CD4-positive, alpha-beta T cell treated with Interleukin-15 for 4 hours (primary cell): ENCODE measurements around the gene ABCD3.
"Not testable (repeated sequence)": the region's sequence is repeated elsewhere in the genome, so short reads cannot be mapped to it uniquely, and the experiment has no call there.

Experiments used
- DNase-seq: peaks from one replicate; pipeline ENCODE4 v3.0.0-alpha.2; 2020; ENCODE audit warnings: low spot score

The ABCD3 gene

DNA sequence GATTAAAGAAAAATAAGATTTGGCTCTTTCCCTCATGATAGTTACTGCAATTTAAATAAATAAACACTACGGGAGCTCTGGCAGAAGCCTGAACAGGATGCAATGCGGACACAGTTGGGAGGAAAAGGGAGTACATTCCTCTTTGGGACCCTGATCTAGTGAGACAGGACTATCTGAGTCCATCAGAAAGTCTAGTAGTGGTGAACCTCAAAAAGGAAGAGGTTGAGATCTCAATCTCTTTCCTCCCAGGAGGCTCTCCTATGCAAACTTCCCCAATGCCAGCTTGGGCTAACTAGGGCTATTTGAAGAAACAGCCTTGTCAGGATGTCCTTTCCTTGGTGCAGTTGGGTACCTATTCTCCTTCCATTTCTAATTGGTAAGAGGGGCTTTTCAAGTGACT, 4.9 kb upstream of the ABCD3 start:
- DNase-seq: no peak

DNA sequence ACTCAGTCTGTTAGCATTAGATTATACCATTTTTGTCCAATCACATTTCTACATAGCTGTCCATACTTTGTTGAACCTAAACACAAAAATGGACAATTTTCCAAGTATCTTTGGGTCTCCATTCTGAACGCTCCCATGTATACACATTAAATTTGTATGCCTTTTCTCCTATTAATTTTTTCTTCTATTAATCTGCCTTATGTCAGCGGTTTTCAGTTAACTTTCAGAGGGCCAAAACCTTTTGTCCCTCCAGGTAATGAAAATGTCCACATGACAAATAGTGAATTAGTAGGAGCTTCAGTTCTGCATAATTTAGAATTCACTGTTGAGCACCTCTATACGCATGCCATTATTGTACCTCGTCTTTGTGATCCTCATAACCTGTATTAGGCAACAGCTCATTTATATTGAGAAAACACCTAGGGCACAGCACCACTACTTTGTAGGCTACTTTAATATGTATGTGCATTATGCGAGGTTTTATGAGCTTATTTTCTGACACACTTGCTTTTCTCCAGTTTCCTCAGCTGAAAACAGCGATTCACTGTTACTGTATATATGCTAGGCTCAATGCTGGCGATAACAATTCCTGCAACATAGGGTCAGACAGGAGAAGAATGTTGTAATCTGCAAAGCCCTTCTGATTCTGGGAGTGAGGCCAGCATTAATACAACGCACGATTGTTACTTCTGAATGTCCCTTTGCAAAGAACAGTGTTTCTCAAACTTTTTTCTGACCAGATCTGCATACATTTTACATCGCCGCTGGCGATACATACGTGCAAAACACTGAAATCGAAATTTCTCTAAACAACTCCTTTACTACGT, 1.1 kb upstream of the ABCD3 start:
- DNase-seq: no peak

DNA sequence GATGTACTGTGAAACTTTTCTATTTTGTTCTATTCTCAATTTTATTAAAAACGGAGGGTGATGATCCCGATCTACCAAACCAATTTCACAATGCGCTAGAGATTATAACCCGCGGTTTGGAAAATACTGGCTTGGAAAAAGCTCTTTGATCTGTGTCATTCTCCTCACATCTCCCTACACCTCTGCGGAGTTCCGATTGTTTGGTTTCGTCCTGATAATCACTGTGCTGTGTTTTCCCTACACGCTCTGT, 536 bp upstream of the ABCD3 start:
- no peak for DNase-seq

DNA sequence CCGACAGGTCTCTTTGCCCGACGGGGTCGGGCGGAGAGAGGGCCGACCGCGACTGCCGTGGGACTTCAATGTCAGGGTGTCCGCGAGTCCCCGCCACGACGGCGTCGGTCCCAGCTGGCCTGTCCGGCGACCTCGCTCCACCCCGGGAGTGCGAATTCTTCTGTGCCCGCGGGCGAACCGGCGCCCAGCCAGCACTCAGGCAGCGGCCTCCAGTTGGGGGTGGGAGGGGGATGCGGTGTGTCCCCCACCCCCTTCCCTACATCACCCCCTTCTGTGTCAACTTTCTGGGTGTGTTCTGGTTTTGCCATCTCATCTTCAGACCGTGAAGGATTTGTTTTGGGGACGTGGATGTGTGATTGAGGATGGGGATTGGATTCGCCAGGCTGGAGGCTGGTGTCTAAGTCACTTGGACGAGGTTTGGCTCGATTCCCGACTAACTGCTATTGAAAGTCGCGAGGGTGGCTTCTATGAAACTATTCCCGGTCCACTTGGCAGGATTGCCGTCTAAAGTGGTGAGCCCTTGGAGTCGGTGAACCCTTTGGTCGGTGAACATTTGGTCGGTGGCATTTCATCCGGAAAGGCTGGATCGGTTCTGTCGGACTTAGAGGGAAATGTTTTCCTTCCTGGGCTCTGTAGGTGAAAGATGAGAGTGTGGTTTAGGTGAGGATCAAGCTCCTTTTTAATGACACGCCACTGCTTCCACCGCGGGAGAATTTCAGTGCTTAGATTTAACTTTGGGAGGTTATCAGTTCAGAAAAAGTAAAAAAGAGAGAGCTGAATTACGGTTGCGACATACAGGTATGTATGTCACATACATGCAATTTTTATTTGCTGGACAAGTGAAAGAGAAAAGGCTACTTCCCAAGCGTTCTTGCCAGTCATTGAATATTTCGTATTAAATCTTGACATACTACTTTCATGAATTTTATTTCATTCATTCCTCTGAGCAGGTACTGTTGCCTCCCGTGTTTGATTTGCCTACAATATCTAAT, 771 bp downstream of the ABCD3 start:
- no peak for DNase-seq

DNA sequence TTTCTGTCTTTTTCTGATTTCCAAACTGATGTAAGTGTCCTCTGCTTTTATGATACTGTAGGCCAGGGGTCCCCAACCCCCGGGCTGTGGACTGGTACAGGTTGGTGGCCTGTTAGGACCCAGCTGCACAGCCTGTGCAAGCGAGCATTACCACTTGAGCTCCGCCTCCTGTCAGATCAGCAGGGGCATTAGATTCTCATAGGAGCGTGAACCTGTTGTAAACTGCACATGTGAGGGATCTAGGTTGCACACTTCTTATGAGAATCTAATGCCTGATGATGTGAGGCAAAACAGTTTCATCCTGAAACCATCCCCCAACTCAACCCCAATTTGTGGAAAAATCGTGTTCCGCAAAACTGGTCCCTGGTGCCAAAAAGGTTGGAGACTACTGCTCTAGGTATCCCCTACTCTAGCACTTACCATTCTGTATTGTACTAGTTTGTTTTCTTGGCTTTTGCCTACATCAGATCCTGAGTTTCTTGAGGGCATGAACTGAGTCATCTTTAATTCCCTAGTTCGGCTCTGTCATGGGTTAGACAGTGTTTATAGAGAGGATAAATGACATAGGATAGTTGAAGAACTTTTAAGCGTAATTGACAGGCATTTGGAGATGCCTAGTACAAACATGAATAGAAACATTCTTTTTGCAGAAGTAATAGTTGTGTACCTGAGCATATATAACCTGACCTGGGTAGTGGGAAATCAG, 4.1 kb downstream of the ABCD3 start:
- no peak for DNase-seq

DNA sequence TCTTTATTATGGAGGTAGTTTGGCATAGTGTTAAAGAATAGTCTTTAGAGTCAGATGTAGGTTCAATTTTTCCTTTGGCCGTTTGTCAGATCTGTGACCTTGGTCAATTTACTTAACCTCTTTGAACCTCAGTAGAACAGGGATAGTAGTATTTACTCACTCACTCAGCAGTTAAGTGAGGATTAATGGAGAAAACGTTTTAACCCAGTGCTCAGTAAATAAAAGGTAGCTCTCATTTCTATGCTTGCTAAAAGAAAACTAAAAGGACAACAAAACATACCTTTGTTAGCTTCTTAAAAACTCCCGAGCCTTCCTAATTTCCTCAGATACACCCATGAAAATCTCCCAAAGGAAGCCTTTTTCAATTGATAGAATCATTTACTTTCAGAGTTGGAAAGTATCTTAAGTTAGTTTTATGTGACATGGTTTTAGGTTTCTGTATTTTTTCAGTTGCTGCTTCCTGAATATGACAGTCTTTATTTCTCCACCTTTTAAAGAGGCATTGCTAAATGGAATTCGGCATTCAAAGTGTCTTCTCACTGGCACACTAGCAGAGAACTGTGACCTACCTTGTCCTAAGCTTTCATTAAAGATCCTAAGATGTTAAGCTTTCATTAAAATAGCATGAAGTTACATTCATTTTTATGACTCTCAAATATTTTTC, 7.8 kb downstream of the ABCD3 start:
- no peak for DNase-seq

DNA sequence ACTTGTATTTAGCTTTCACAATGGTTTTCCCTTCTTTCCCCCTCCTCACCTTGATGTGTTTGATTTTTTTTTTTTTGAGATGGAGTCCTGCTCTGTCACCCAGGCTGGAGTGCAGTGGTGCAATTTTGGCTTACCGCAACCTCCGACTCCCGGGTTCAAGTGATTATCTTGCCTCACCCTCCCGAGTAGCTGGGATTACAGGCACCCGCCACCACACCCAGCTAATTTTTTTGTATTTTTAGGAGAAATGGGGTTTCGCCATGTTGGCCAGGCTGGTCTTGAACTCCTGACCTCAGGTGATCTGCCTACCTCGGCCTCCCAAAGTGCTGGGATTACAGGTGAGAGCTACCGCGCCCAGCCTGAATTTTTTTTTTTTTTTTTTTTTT, 8.3 kb downstream of the ABCD3 start:
- not testable (repeated sequence) for DNase-seq

DNA sequence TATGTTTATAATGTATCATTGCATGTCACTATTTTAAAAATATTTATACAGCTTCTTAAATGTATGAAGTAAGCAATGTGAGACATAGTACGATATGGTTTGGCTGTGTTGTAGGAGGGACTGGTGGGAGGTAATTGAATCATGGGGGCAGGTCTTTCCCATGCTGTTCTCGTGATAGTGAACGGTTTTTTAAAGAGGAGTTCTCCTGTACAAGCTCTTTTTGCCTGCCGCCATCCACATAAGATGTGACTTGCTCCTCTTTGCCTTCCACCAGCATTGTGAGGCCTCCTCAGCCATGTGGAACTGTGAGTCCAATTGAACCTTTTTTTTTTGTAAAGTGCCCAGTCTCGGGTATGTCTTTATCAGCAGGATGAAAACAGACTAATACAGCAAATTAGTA, 10.3 kb downstream of the ABCD3 start:
- DNase-seq: no peak

DNA sequence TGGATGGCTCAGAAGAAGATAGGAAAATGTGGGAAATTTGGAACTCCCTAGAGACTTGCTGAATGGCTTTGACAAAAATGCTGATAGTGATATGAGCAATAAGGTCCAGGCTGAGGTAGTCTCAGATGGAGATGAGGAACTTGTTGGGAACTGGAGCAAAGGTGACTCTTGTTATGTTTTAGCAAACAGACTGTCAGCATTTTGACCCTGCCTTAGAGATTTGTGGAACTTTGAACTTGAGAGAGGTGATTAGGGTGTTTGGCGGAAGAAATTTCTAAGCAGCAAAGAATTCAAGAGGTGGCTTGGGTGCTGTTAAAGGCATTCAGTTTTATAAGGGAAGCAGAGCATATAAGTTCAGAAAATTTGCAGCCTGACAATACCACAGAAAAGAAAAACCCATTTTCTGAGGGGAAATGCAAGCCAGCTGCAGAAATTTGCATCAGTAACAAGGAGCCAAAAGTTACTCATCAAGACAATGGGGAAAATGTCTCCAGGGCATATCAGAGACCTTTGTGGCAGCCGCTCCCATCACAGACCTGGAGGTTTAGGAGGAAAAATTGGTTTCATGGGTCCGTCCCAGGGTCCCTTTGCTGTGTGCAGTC, 10.8 kb downstream of the ABCD3 start:
- not testable (repeated sequence) for DNase-seq

DNA sequence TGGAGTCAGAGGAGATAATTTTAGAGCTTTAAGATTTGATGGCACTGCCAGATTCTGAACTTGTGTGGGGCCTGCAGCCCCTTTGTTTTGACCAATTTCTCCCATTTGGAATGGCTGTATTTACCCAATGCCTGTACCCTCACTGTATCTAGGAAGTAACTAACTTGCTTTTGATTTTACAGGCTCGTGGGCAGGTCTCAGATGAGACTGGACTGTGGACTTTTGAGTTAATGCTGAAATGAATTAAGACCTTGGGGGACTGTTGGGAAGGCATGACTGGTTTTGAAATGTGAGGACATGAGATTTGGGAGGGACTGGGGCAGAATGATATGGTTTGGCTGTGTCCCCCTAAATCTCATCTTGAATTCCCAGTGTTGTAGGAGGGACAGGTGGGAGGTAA, 11.9 kb downstream of the ABCD3 start:
- not testable (repeated sequence) for DNase-seq

DNA sequence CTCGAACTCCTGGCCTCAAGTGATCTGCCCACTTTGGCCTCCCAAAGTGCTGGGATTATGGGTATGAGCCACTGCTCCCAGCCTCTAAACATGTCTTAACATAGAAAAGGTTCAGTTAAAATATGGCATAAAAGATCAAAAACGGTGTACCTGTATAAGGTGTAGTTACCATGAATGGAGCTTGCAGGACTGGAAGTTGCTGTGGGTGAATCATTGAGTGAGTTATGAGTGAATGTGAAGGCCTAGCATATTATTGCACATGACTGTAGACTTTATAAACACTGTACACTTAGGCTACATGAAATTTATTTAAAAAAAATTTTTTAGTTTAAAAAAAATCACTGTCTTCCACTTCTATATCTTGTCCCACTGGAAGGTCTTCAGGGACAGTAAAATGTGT, 15.7 kb downstream of the ABCD3 start:
- DNase-seq: no peak

DNA sequence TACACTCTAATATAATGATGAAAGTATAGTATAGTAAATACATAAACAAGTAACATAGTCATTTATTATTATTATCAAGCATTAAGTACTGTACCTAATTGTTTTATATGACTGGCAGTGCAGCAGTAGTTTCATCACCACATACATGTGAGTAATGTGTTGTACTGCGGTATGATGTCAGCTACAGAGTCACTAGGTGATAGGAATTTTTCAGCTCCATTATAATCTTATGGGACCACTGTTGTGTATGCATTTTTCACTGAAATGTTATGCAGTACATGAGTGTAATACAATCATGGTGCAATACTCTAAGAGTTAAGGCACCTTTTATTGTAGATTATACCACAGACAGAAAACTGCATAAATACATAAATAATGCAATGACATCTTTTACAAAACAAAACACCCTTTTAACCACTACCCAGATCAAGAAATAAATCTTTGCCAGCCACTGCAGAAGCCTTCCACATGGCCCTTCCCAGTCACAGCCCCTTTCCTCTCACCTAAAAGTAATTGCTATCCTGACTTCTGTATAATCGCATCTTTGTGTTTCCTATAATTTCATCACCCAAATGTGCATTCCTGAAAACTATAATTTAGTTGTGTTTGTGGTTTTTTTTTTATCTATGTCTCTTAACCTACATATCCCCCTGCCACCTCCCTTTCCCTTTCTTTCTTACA, 16.3 kb downstream of the ABCD3 start:
- no peak for DNase-seq

DNA sequence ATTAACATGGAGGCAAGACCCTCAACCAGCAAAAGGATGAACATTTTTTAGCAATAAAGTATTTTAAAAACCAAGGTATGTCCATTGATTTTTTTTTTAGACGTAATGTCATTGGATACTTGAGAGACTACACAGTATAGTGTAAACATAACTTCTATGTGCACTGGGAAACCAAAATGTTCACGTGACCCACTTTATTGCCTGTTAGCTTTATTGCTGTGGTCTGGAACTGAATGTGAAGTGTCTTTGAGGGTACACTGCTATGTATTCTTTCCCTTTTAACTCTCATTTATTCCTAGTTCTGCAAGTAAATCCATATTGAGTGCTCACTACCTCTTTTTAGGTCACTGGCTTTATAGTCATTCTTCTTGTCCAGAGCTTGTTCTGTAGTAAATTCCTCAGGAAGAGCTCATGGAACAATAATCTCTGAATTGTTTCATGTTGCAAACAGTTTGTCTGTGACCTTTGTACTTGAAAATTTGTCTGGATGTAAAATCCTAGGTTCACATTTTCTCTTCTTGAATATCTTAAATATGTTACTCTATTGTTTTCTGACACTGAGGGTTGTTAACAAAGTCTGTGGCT, 20.6 kb downstream of the ABCD3 start:
- no peak for DNase-seq

DNA sequence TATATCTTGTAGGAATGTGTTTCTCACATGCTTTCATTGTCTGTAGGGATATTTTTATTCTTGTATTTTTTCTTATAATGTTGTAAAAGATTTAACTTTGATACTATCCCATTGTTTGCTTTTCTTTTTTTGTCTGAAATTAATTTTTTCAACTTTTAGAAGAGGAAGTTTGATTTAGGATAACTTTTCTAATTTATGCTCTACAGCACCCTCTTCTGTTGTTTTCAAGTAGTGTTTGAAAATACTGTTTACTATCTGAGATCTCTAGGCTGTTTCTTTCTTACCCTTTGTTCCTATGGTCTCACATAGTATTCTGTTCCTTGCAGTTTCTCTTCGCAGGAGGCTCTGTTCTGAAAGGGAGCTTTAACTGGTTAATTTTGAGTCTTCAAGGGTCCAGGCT, 21.9 kb downstream of the ABCD3 start:
- DNase-seq: no peak

DNA sequence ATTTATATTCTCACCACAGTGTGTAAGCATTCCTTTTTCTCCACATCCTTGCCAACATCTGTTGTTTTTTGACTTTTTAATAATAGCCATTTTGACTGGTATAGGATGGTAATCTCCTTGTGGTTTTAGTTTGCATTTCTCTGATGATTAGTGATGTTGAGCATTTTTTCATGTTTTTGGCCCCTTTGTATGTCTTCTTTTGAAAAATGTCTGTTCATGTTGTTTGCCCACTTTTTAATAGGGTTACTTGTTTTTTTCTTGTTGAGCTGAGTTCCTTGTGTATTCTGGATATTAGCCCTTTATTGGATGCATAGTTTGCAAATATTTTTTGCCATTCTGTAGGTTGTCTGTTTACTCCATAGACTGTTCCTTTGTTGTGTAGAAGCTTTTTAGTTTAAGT, 24.9 kb downstream of the ABCD3 start:
- not testable (repeated sequence) for DNase-seq

DNA sequence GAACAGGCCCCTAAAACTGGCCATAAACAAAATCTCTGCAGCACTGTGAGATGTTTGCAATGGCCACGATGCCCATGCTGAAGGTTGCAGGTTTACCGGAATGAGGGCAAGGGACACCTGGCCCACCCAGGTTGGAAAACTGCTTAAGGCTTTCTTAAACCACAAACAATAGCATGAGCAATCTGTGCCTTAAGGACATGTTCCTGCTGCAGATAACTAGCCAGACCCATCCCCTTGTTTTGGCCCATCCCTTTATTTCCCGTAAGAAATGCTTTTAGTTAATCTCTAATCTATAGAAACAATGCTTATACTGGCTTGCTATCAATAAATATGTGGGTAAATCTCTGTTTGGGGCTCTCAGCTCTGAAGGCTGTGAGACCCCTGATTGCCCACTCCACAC, 26.6 kb downstream of the ABCD3 start:
- DNase-seq: not testable (repeated sequence)

DNA sequence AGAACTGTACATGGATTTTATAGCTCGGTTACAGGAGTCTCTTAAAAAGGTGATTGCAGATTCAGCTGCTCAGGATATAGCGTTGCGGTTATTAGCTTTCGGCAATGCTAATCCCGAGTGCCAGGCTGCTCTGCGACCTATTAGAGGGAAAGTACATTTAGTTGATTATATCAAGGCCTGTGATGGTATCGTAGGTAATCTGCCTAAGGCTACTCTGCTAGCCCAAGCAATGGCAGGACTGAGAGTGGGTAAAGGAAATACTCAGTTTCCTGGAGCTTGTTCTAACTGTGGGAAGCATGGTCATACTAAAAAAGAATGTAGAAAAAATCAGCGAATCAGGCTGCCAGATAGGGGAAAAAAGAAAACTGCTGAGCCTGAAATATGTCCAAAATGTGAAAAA, 27.5 kb downstream of the ABCD3 start:
- DNase-seq: not testable (repeated sequence)

DNA sequence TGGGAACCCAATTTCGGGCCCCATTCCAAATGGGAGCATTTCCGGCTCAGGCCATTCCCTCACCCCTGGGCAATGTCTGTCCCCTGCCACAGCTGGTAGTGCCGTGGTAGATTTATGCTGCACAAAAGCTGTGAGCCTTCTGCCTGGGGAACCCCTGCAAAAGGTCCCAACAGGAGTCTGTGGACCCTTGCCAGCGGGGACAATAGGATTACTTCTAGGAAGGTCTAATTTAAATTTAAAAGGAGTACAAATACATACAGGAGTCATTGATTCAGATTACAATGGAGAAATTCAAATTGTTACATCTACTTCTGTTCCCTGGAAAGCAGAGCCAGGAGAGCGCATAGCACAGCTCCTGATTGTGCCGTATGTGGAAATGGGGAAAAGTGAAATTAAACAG, 28.0 kb downstream of the ABCD3 start:
- DNase-seq: not testable (repeated sequence)

DNA sequence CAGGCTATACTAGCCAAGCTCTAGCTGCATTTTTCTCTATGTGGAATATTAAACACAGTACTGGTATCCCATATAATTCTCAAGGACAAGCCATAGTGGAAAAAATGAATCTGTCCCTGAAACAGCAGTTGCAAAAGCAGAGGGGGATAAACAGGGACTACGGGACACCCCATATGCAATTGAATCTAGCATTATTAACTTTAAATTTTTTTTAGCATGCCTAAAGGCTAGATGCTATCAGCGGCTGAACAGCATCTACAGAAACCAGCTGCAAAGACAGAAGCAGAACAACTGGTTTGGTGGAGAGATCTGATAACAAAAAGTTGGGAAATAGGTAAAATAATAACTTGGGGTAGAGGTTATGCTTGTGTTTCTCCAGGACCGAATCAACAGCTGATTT, 30.6 kb downstream of the ABCD3 start:
- not testable (repeated sequence) for DNase-seq

DNA sequence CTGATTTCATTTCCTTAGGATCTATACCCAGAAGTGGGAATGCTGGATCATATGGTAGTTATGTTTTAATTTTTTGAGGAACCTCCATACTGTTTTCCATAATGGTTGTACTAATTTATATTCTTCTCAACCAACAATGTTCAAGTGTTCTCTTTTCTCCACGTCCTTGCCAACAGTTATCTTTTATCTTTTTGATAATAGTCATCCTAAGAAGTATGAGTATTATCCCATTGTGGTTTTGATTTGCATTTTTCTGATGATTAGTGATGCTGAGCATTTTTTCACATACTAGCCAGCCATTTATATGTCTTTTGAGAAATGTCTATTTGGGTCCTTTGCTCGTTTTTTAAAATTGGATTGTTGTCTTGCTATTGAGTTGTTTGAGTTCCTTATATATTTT, 38.5 kb downstream of the ABCD3 start:
- DNase-seq: no peak

DNA sequence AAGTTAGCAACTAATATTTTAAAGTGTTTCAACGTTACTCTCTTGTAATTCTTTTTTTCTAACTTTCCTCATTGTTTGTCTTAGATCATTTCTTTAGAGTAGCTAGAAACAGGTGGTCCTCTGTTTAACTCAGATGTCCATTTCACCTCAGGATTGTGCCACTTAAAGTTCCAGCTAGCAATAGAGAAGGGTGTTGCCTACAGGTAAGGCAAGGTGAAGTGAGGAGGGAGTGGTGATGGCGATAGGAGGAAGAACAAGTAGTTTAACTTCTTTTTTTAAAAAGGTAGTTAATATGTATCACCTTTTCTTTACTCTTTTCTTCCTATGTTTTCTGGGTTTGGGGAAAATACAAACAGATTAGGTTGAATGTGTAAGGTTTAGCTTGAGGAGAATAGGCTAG, 44.4 kb downstream of the ABCD3 start:
- DNase-seq: no peak
